GM23338 (cell line): ENCODE data around the gene APOBEC3A. TPM values are rescaled to one million over a fixed set of nuclear protein-coding genes. Genes with fewer than 3 reads are reported as not detected.

Source experiments
- EZH2phosphoT487 ChIP-seq: fragments of 200-600 bp; sonication (generic); IDR thresholded peaks from one replicate; pipeline ENCODE4 v1.8.1; 2018; ENCODE audit warnings: antibody characterized with exemption; ENCODE audit not compliant: unreplicated experiment
- JUNB ChIP-seq: IDR thresholded peaks from one replicate; pipeline ENCODE4 v1.6.1; 2016; ENCODE audit warnings: antibody characterized with exemption; ENCODE audit not compliant: unreplicated experiment
- ZNF114 ChIP-seq: fragments of 250-450 bp; sonication (Bioruptor Pico); IDR thresholded peaks from 2 replicates; pipeline ENCODE4 v1.5.0; 2020; ENCODE audit warnings: mild to moderate bottlenecking, moderate library complexity
- polyA plus RNA-seq: library from polyadenylated mRNA; unstranded; fragments of >200 nt; fragmentation: Nextera tagmentation; extraction: Ambion mirVana; gene quantifications from 2 replicates; pipeline ENCODE4 v1.2.1, GENCODE V29; 2016
- total RNA-seq: library from RNA; depleted of rRNA; stranded (reverse); fragments of >200 nt; shearing (Covaris generic); gene quantifications from 2 replicates; pipeline ENCODE4 v1.2.3, GENCODE V29; 2014
- TF ChIP-seq, protein P1 (sequence below): fragments of 250-450 bp; sonication (Bioruptor Pico); IDR thresholded peaks from 2 replicates; pipeline ENCODE4 v1.5.0; 2020; ENCODE audit warnings: mild to moderate bottlenecking, moderate library complexity
- TF ChIP-seq, protein P2 (sequence below), 2 experiments: fragments of 200-600 bp in 1 of 2; sonication (generic) in 1 of 2; conservative IDR thresholded peaks; 2 replicates each; pipeline versions ENCODE4 v1.5.1 to v1.6.1; 2016 to 2017; ENCODE audit warnings: antibody characterized with exemption in 2 of 2, low read depth in 2 of 2, mild to moderate bottlenecking in 2 of 2, moderate library complexity in 1 of 2
- TF ChIP-seq, protein P3 (sequence below): IDR thresholded peaks from 2 replicates; pipeline ENCODE4 v1.6.1; 2016; ENCODE audit warnings: antibody characterized with exemption

Gene APOBEC3A
- total and polyA plus RNA-seq, 2 experiments from 2014 or later, result 0.21 TPM; not detected in 1

DNA sequence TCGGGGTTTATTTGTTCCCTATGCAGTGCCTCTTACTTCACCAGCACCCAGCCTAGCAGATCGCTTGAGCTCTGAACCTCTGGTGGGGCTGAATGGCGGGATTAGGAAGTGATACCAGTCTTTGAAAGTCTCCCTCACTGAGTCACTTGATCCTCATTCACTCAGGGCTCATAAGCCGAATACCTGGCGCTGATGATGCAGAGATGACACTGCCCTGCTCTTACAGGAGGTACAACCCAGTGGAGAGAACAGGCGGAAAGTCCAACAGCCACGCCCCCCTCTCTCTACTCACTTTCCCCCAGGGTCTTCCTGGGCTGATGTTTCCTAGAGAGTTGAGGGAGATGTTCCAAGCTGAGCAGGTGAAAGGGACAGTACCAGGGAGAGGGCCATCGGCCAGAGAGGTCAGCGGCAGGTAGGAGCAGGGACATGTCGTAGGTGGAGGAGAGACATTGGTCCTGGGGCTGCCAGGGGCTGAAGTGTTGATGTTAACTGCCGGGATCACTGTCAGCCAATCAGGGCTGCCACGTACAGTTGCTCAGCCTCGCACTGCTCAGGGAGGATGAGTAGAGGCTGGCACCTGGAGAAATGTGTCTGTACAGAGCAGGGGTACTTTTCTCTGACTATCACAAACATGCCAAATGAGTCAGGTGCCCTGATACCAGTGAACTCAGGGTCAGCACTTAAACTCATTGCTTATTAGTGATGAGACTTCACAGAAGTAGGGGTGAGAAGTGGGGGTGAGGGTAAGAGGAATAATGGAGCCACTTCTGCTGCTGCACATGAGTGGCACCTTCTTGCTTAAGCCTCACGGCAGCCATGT is 9.9 kb upstream of the APOBEC3A start (continued):
- TF ChIP-seq, protein P1, sequence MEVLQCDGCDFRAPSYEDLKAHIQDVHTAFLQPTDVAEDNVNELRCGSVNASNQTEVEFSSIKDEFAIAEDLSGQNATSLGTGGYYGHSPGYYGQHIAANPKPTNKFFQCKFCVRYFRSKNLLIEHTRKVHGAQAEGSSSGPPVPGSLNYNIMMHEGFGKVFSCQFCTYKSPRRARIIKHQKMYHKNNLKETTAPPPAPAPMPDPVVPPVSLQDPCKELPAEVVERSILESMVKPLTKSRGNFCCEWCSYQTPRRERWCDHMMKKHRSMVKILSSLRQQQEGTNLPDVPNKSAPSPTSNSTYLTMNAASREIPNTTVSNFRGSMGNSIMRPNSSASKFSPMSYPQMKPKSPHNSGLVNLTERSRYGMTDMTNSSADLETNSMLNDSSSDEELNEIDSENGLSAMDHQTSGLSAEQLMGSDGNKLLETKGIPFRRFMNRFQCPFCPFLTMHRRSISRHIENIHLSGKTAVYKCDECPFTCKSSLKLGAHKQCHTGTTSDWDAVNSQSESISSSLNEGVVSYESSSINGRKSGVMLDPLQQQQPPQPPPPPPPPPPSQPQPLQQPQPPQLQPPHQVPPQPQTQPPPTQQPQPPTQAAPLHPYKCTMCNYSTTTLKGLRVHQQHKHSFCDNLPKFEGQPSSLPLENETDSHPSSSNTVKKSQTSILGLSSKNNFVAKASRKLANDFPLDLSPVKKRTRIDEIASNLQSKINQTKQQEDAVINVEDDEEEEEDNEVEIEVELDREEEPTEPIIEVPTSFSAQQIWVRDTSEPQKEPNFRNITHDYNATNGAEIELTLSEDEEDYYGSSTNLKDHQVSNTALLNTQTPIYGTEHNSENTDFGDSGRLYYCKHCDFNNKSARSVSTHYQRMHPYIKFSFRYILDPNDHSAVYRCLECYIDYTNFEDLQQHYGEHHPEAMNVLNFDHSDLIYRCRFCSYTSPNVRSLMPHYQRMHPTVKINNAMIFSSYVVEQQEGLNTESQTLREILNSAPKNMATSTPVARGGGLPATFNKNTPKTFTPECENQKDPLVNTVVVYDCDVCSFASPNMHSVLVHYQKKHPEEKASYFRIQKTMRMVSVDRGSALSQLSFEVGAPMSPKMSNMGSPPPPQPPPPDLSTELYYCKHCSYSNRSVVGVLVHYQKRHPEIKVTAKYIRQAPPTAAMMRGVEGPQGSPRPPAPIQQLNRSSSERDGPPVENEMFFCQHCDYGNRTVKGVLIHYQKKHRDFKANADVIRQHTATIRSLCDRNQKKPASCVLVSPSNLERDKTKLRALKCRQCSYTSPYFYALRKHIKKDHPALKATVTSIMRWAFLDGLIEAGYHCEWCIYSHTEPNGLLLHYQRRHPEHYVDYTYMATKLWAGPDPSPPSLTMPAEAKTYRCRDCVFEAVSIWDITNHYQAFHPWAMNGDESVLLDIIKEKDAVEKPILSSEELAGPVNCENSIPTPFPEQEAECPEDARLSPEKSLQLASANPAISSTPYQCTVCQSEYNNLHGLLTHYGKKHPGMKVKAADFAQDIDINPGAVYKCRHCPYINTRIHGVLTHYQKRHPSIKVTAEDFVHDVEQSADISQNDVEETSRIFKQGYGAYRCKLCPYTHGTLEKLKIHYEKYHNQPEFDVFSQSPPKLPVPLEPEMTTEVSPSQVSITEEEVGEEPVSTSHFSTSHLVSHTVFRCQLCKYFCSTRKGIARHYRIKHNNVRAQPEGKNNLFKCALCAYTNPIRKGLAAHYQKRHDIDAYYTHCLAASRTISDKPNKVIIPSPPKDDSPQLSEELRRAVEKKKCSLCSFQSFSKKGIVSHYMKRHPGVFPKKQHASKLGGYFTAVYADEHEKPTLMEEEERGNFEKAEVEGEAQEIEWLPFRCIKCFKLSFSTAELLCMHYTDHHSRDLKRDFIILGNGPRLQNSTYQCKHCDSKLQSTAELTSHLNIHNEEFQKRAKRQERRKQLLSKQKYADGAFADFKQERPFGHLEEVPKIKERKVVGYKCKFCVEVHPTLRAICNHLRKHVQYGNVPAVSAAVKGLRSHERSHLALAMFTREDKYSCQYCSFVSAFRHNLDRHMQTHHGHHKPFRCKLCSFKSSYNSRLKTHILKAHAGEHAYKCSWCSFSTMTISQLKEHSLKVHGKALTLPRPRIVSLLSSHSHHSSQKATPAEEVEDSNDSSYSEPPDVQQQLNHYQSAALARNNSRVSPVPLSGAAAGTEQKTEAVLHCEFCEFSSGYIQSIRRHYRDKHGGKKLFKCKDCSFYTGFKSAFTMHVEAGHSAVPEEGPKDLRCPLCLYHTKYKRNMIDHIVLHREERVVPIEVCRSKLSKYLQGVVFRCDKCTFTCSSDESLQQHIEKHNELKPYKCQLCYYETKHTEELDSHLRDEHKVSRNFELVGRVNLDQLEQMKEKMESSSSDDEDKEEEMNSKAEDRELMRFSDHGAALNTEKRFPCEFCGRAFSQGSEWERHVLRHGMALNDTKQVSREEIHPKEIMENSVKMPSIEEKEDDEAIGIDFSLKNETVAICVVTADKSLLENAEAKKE (CRISPR knock-in tag), result no peak
- TF ChIP-seq, protein P2, sequence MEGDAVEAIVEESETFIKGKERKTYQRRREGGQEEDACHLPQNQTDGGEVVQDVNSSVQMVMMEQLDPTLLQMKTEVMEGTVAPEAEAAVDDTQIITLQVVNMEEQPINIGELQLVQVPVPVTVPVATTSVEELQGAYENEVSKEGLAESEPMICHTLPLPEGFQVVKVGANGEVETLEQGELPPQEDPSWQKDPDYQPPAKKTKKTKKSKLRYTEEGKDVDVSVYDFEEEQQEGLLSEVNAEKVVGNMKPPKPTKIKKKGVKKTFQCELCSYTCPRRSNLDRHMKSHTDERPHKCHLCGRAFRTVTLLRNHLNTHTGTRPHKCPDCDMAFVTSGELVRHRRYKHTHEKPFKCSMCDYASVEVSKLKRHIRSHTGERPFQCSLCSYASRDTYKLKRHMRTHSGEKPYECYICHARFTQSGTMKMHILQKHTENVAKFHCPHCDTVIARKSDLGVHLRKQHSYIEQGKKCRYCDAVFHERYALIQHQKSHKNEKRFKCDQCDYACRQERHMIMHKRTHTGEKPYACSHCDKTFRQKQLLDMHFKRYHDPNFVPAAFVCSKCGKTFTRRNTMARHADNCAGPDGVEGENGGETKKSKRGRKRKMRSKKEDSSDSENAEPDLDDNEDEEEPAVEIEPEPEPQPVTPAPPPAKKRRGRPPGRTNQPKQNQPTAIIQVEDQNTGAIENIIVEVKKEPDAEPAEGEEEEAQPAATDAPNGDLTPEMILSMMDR (conservative IDR thresholded peaks at IDR 0.05; ENCODE audit: low read depth in 2 of 2), result no peak
- TF ChIP-seq, protein P3, sequence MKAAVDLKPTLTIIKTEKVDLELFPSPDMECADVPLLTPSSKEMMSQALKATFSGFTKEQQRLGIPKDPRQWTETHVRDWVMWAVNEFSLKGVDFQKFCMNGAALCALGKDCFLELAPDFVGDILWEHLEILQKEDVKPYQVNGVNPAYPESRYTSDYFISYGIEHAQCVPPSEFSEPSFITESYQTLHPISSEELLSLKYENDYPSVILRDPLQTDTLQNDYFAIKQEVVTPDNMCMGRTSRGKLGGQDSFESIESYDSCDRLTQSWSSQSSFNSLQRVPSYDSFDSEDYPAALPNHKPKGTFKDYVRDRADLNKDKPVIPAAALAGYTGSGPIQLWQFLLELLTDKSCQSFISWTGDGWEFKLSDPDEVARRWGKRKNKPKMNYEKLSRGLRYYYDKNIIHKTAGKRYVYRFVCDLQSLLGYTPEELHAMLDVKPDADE, result no peak
- TF ChIP-seq EZH2phosphoT487 (no peak), ZNF114 (CRISPR knock-in tag) (no peak), JUNB (no peak)
